HG03108 (cell line): ENCODE data around the gene ALG1L2.
"Not testable (repeated sequence)": the region's sequence is repeated elsewhere in the genome, so short reads cannot be mapped to it uniquely, and the experiment has no call there.

Source experiments
- ATAC-seq: cut with Tn5 transposase; IDR thresholded peaks from one replicate; pipeline ENCODE4 v1.9.1; 2021; ENCODE audit warnings: moderate library complexity; ENCODE audit not compliant: unreplicated experiment

Gene ALG1L2, protein sequence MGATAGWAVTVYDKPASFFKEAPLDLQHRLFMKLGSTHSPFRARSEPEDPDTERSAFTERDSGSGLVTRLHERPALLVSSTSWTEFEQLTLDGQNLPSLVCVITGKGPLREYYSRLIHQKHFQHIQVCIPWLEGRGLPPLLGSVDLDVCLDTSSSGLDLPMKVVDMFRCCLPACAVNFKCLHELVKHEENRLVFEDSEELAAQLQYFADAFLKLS

DNA sequence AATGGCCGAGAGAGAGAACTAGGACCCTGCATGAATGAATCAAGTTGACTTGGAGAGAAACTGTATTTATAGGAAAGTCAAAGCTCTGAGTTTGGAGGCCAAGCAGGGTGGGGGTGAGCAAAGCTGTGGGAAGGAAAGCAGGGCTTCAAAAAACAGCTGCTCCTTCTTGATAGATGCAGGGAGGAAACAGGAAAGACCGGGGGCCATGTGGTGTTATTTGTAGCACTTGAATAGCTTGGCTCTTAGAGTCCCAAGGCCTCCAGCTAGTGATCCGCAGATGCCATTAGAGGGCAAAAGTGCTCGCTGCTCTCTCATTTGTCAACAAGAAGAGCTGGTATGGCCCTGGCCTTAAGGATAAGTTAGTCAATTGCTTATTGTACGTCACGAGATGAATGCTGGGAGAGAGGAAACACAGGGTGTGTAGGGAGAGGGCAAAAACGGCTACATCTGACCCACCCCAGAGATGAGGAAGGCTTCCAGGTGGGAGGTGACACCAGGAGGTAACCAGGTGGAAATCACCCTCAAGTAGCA, at the start of gene ALG1L2:
TSS of gene ALG1L2 (plus strand) at position 481 of the 531 bp plus-strand sequence. CDS start 186 bp downstream, outside the sequence.
- ATAC-seq, result no peak

DNA sequence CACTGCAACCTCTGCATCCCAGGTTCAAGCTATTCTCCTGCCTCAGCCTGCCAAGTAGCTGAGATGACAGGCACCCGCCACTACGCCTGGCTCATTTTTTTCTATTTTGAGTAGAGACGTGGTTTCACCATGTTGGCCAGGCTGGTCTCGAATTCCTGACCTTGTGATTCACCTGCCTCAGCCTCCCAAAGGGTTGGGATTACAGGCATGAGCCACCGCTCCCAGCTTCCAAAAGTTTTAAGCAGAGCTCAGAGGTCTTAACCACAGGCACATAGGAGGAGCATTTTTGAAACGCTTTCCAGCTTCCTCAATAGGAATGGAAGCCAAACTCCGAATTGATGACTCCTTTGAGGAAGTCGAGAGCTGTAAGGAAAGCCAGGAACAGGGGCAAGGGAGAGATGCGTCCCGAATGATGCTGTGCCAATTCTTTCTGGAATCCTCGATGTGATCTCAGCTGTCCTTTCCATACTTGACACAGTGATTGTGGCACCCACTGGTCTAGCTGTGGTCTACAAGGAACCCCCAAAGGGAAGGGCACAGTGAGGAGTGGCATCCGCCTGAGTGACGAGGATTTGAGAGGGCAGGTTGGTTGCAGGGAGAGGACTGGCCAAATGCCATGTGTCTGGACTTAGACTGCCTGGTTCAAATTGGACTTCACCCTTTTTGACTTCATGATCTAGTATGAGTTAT, 44.4 kb upstream of the ALG1L2 start:
- ATAC-seq, result not testable (repeated sequence)

DNA sequence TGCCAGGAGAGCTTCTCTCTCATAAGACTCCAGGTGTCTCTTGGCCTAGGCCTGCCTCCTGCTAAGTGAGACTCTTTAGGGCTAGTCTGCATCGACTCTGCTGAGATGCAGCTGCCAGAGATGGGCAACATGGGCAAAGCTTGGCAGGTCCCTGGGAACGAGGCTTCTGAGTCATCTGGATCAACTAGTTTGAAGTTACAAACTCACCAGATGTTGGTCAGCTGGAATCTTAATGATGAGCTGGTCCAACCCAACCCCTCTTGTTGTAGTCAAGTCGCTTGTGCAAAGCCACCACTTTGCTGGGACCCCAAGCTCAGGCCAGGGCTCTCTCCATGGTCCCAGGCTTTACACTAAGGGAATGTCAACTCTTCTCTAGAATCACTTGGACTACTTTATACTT, 38.9 kb upstream of the ALG1L2 start:
- ATAC-seq, result not testable (repeated sequence)

DNA sequence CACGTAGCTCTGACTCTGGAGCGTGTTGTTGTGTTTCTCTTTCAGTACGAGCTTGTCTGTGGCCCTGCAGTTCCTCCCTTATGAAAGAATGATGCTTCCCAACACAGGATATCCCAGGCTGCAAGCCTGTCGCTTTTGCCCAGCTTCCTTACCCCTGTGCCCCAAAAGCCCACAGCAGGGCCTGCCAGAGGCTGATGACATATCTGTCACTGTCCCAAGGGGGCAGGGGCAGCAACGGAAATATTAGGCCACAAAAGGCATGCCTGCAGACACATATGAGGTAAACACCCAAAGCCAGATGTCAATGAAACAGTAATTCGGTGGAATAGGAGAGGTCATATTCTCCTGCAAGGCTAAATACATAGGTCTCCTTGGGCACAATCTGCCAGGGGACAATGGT, 38.0 kb upstream of the ALG1L2 start:
- ATAC-seq, result not testable (repeated sequence)

DNA sequence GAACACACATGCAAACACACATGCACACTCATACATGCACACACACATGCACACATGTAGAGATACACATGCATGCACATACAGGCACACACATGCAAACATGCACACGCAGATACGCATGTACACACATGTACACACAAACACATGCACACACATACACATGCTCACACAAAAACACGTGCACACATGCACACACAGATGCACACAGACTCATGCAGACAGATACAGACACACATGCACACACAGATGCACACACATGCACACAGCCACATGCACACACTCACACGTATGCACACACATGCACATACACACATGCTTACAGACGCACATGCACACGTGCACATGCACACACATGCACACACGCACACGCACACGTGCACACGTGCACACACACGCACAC, 37.3 kb upstream of the ALG1L2 start:
- ATAC-seq, result no peak

DNA sequence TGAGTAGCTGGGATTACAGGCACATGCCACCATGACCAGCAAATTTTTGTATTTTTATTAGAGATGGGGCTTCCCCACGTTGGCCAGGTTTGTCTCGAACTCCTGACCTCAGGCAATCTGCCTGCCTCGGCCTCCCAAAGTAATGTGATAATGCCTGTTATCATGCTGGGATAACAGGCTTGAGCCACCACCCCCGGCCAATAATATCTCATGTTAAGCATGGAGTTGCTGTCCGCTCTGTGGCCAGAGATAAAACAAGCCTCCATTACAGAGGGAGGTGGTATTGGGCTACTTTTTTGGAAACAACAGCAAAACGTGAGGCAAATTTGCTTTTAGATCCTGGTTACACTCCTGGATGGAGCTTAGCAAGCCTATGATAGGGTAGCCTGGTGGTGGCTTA, 32.9 kb upstream of the ALG1L2 start:
- ATAC-seq, result no peak

DNA sequence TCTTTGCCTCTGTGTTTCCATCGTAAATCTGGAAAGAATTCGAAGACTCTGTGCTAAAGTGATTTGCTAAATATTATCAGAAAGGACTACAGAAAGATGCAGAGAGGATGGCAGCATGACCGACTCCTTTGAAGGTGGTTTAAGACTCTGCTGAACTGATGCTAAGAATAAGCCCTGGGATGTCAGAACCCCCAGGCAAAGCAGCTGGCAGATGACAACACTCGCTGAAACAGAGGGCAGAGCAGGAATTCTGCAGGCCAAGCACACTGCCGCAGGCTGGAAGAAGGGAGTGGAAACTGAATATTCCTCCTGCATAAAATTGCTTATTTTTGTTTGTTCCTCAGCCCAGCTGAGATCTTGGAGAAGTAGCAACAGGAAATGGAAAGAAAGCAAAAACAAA, 29.3 kb upstream of the ALG1L2 start:
- not testable (repeated sequence) for ATAC-seq

DNA sequence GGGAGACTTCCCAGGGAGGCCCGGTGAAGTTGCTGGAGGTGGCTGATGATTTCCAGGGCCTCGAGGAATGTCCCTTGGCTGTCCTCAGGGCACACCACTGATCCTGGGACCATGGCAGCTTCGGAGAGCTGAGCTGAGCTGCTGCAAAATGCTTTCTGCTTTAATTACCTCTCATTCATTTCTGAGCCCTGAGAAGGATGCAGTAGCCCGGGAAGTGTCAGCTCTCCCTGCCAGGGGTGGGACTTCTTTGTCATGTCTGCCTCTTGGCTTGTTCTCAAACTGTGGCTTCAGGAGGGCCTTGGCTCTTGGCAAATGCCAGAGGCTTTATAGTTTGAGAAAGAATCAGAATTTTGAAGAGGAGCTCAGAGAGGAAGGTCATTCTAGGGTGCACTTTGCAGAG, 28.7 kb upstream of the ALG1L2 start:
- ATAC-seq, result not testable (repeated sequence)

DNA sequence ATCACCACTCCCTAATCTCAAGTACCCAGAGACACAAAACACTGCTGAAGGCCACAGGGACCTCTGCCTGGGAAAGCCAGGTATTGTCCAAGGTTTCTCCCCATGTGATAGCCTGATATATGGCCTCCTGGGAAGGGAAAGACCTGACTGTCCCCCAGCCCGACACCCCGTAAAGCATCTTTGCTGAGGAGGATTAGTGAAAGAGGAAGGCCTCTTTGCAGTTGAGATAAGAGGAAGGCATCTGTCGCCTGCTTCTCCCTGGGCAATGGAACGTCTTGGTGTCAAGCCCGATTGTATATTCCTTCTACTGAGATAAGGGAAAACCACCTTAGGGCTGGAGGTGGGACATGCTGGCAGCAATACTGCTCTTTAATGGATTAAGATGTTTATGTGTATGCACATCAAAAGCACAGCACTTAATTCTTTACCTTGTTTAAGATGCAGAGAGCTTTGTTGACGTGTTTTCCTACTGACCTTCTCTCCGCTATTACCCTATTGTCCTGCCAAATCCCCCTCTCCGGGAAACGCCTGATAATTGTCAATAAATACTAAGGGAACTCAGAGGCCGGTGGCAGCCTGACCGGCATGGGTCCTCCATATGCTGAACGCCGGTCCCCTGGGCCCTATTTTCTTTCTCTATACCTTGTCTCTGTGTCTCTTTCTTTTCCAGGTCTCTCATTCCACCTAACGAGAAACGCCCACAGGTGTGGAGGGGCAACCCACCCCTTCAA, 23.9 kb upstream of the ALG1L2 start:
- not testable (repeated sequence) for ATAC-seq

DNA sequence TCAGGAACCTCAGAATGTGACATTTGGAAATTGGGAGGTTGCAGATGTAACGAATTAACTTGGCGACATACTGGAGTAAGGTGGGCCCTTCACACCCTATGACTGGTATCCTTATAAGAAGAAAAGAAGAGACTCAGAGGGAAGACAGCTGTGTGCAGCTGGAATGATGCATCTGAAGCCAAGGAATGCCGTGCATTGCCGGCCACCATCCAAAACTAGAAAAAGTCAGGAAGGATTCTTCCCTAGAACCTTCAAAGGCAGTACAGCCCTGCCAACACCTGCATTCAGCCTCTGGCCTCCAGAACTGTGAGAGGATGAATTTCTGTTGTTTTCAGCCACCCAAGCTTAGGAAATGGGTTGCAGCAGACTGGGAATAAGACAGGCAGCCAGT, 23.4 kb upstream of the ALG1L2 start:
- ATAC-seq, result not testable (repeated sequence)

DNA sequence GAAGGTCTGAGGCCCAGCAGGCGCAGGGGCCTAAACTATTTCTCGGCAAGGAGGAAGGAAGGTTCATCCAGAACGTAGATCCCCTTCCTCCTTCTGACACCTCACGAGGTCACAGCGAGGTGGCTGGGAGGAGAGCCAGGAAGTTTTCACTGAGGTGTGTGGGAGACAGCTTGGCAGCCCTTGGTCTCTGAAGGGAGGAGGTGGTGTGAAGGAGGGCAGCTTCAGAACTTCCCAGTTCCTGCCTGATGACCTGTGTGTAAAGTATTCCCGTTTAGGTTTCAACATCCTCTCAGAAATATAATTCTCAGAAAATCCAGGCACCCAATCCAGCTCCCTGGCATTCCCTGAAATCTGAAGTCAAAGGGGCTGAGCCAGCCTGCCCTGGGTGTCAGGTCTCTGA, 22.9 kb upstream of the ALG1L2 start:
- not testable (repeated sequence) for ATAC-seq

DNA sequence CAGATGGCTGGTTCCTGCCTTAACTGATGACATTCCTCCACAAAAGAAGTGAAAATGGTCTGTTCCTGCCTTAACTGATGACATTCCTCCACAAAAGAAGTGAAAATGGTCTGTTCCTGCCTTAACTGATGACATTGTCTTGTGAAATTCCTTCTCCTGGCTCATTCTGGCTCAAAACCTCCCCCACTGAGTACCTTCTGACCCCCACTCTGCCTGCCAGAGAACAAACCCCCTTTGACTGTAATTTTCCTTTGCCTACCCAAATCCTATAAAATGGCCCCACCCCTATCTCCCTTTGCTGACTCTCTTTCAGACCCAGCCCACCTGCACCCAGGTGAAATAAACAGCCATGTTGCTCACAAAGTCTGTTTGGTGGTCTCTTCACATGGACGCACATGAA, 22.5 kb upstream of the ALG1L2 start:
- not testable (repeated sequence) for ATAC-seq

DNA sequence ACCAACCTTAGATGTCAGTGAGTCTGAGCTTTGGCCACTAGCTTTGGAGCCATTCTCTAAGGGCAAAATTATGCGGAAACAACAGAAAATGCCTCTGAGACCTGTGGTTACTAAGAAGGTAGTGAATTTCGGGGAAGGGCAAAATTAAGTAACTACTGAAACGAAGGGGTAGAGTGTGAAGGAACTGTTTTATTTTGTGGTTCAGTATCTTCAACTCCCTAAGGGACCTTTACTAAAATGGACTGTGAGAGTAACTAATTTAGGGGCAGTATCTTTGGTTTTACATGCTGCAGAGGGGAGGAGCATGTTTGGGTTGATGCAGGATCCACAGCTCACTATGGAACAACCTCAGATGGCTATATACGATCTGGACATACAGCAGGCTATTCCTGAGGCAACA, 8.0 kb upstream of the ALG1L2 start:
- no peak for ATAC-seq

DNA sequence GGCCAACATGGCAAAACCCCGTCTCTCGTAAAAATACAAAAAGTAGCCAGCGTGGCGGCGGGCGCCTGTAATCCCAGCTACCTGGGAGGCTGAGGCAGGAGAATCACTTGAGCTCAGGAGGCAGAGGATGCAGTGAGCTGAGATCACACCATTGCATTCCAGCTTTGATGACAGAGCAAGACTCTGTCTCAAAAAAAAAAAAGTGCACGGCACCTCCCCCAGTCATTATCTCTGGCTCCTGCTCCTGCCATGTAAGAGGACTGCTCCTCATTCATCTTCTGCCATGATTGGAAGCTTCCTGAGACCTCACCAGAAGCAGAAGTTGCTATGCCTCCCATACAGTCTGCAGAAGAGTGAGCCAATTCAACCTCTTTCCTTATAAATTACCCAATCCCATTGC, 4.0 kb upstream of the ALG1L2 start:
- no peak for ATAC-seq

DNA sequence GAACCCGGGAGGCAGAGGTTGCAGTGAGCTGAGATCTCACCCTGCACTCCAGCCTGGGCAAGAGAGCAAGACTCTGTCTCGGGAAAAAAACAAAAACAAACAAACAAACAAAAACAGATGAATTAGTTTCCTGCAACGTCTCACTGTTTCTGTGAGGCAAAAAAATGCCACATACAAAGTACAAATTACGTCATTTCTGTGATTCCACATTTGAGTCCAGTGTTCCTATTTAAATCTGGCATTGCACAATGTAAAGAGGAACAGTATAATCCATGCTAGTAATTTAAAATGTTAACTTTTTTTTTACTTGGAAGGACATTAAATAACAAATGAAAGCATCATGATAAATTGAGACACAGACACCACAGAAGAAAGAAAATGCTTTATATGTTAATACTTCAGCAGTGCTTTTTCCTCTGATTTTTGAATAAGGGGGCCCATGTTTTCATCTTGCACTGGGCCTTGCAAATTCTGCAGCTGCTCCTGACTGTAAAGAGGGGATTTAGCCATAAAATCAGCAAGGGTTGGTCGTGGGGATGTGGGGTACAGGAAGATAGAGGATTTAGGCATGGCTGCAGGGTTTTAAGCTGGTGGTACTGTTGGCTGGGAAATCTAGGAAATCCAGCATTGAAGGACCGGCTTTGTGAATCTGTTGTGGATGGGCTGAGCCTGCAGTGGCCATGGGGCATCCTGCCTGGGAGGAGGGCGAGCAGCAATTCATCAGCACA, 1.9 kb downstream of the ALG1L2 start:
- ATAC-seq, result not testable (repeated sequence)

DNA sequence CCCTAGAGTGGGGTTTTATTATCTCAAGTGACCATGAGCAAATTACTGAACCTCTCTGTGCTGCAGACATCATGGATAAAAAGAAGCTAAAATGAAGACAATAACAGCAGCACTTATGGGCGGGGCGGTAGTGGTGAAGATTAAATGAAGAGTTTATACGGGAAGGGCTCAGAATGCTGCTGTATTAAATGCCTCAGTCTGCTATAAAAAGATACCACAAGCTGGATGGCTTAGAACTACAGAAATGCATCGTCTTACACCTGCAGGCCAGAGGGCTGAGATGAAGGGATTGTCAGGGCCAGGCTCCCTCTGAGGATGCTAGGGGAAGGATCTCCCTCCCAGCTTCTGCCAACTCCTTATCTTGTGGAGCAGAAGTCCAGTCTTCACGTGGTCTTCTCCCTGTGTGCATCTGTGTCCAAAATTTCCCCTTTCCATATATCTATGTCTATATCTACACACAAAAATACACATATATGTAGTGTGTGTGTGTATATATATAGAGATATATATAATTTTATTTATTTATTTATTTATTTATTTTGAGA, 2.9 kb downstream of the ALG1L2 start:
- no peak for ATAC-seq

DNA sequence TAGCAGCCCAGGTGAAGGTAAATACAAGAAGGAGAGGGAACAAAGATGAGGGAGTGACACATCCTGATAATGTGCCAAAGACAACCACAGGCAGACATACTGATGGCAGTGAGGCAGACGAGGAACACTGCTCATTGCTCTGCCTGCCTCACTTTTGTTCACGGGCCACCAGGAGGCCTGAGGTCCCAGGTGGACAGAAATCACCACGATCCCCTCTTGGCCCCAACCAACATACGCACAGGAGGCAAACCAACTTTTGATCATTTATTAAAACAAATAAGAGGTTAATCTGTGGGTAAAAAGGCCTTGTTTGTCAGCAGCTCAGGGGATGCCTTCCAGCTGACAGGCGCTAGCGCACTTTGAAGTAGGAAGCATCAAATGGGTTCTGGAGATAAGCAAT, 4.2 kb downstream of the ALG1L2 start:
- ATAC-seq, result no peak

DNA sequence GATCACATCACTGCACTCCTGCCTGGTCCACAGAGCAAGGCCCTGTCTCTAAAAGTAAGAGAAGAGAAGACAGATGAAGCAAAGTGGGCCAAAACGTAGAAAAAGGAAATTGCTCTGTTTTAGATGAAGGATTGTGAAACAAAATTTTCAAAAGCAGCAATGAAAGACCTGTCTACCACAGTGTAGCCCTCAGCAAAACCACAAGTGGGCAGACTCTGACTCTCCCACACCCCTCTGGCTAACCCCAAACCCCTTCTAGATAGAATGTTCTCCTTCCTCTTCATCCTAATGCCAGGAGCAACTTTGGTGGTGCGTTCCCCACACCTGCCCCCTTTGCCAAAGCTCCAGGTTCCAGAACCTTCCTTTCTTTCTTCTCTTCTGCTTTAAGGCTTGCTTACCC, 5.0 kb downstream of the ALG1L2 start:
- not testable (repeated sequence) for ATAC-seq

DNA sequence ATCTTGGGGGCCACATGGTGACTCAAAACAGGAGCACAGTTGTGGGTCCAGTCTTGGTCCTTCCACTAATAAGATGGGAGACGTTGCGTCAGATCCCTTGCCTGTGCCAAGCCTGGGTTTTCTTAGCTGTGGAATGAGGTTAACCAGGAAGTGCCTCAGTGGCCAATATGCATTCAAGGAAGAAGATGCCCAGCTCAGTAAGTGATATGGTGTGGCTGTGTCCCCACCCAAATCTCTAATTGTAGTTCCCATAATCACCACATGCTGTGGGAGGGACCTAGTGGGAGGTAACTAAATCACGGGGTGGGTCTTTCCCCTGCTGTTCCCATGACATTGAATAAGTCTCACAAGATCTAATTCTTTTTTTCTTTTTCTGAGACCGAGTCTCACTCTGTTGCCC, 6.4 kb downstream of the ALG1L2 start:
- ATAC-seq, result no peak

DNA sequence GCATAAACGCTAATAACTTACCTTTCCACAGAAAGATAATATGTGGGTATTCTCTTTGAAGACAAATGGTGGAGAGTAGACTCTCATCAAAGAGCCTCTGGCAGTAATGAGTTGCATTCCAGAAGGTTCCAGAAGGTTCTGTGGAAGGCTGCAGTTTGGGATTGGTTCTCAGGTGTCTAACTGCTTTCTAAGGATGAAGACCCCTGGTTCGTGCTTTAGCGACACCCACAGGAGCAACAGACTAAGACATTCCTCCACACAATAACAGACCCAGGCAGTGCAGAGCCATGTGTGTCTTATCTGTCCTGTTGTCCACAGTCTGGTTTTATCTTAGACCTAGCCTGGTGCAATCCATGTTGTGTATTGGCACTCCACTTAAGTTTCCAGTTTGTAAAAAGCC, 9.1 kb downstream of the ALG1L2 start:
- not testable (repeated sequence) for ATAC-seq

DNA sequence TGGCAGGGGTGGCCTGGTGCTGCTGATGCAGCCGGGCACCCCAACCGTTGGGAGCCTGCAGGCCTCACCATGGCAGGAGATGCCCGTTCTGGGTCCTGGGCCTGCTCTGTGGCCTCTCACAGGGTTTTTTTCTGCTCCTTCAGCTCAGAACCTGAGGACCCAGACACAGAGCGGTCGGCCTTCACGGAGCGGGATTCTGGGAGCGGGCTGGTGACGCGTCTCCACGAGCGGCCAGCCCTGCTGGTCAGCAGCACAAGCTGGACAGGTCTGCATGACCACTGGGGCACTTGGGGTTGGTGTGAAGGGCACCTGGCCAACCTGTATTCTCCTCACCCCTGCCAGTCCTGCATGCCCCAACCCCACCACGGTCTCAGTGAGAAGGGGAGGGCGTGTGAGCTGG, 10.3 kb downstream of the ALG1L2 start:
- no peak for ATAC-seq
